GM04504 (cell line): ENCODE data around the gene LRRC52.

ENCODE experiments used
- DNase-seq: peaks from one replicate; pipeline ENCODE4 v3.0.0-alpha.2; 2012; ENCODE audit warnings: low read depth

The LRRC52 gene

DNA sequence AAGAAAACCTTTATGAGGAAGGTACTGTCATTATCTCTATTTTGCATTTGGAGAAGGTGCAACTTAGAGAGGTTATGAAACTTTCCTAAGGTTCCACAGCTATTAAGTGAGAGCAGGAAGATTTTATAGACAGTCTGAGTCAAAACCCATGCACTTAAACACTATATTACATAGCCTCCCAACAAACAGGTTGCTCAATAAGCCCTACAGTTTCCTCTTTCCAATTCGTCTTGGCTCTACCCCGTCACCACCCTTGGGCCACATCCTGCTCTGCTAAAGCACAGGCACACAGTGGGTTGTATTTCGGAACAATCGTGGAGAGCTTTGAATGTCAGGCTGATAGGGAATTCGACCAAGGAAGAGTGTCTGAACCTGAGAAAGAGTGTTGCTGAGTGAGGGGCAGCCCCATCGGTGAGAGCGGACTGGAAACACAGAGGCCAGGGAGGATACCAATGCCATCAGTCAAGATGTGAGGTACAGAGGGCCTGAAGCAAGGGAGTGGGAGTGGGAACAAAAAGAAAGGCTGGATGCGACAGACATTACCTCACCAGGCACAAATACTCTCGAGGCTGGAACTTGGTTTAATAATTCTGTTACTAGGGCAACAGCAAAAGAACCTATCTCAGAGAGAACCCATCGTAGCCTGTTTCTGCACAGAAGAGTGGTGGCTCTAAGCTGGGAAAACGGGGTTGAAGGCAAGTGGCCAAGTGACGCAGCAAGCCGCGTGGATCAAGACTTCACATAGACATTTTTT, 6.3 kb upstream of the LRRC52 start:
- no peak for DNase-seq

GRCh38 chr1:165539306-165539705, 4.5 kb upstream of the LRRC52 start:
- DNase-seq: no peak

DNA sequence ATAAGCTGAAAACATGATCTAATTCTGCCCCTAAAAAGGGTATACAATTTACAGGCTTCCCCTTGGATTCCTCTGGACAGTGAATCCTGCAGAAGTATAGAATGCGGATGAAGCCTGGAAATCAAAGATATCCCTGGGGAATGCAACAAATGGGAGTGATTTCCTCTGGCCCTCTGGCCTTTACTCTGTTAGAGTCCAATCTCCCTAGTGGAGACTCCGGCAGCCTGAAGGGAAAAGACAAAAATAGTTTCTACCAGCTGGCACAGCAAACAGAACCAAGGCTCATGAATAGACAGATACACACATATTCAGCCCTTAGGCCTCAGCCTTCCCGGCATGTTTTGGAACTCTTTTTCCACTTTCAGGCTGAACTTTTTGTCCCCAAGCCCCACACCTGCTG, 3.9 kb upstream of the LRRC52 start:
- DNase-seq: no peak

DNA sequence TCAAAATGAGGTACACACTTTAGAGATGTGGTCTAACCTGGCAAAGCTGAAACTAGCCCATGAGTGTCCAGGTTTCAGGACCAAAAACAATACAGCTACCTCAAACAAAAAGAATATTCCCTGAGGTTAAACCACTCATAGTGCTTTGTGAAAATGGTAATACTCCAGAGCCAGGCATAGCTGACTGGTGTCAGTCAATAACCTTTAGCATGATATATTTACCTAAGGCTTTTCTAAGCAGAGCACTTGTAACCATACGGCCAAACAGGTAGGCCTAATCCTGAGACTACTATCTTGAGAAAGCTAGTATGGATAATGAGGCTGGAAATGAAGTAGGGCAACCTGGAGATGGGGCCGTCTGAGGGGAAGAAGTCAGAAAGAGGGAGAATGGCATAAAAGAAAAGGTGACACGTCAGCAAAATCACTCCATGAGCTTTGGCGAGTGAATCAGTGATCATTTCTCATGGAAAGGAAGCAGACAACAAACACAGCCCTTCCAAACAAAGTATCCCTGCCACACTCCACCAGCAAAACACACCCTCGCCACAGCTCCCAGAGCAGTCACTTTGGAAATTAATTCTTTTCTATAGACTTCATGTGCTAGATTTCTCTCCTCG, 1.7 kb upstream of the LRRC52 start:
- DNase-seq: no peak

DNA sequence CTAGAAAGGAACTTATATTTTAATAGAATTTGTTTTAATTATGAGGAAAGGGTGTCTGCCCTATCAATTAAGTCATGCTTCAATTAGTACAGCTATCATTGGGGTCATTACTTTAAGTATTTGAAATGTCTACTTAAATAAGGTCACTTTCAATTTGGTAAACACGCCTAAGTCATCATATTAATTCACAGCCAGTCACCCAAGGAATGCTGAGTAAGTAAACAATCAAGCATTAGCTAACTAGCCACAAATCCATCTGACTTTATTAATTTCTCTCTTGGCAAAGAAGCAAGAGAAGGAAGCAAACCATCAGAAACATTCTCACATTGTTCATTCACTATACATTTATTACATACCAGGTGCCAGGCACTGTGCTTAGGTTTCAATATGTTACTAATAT, 1.2 kb upstream of the LRRC52 start:
- no peak for DNase-seq

DNA sequence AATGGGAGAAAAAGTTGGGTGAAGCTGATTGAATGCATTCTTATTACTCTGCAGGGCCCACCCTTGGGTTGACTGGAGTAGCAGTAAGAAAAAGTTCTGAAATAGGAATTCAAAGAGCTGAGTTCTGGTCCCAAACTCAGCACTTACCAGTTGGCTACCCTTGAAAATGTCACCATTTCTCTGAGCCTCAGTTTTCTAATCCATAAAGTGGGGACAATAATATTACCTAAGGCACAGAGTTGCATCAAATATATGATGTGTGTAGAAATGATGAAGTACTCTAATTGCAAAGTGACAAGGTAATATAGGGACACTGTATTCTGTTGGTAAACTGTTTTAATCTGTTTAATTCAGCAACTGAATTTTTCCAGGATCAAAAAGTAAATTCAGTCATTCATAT, 1.2 kb downstream of the LRRC52 start:
- no peak for DNase-seq

- no peak for DNase-seq
Measured at GRCh38 chr1:165545974-165546373, 2.2 kb downstream of the LRRC52 start.

GRCh38 chr1:165549973-165550372, 6.2 kb downstream of the LRRC52 start:
- no peak for DNase-seq

DNA sequence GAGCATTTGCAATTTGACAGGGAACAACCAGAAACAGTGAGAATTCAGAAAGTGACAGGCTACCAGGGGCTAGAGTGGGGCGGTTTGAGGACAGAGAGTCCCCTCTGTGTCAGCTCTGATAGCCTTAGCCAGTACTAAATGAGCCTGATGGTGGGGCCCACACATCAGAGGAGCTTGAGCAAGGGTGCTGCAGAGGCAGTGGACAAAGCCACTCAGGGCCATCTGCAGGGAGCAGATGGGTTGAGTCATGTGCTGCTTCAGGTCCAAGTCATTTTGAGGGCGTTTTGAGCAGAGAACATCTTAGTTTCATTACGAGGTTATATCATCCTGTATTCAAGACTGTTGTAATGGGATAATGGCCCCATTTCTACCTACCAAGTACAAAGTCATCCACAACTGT, 7.7 kb downstream of the LRRC52 start:
- no peak for DNase-seq

GRCh38 chr1:165560883-165561656, 17.3 kb downstream of the LRRC52 start:
- no peak for DNase-seq

GRCh38 chr1:165562571-165562970, 18.8 kb downstream of the LRRC52 start:
- DNase-seq: no peak

- DNase-seq: no peak
Measured at GRCh38 chr1:165563551-165563950, 19.8 kb downstream of the LRRC52 start.

- no peak for DNase-seq
Measured at GRCh38 chr1:165564561-165564960, 20.8 kb downstream of the LRRC52 start.

- no peak for DNase-seq
Measured at GRCh38 chr1:165565751-165566490, 22.1 kb downstream of the LRRC52 start.

- DNase-seq: no peak
Measured at GRCh38 chr1:165570078-165570477, 26.3 kb downstream of the LRRC52 start.

DNA sequence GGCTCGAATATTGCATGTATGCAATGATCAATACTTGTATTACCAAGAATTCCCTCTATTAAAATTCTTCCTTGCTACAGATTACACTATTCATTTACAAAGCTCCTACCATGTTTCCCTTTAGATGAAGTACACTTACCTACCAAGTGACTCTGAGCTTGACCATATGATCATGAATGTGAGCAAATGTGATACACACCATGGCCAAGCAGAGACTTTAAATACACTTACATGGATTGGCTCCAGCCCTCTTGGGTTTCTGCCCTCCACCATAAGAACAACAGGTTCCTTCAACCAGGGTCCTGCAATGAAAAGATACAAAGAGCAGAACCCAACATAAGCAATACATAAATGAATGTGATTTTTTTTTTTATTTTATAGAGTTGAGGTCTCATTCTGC, 30.0 kb downstream of the LRRC52 start:
- no peak for DNase-seq

GRCh38 chr1:165574295-165574694, 30.5 kb downstream of the LRRC52 start:
- DNase-seq: no peak

- DNase-seq: no peak
Measured at GRCh38 chr1:165575468-165576099, 31.8 kb downstream of the LRRC52 start.

GRCh38 chr1:165576536-165576935, 32.7 kb downstream of the LRRC52 start:
- DNase-seq: no peak

DNA sequence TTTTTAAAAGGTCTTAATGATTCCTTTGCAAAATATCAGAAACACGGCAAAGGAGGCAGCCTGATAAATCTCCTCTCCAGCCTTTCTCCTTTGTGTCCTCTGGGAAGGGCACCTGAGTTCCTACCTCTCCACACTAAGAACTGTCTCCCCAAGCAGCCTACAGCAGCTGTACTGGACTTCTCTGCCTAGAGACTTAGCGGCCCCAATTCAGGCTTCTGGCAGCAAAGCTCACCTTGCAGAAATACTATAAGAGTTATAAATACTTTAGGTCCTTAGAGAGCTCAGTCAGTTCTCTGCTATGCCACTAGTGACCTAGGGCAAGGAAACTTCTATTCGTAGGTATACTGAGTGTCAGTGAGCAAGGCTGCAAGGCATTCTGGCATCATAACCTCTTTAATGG, 33.9 kb downstream of the LRRC52 start:
- no peak for DNase-seq

DNA sequence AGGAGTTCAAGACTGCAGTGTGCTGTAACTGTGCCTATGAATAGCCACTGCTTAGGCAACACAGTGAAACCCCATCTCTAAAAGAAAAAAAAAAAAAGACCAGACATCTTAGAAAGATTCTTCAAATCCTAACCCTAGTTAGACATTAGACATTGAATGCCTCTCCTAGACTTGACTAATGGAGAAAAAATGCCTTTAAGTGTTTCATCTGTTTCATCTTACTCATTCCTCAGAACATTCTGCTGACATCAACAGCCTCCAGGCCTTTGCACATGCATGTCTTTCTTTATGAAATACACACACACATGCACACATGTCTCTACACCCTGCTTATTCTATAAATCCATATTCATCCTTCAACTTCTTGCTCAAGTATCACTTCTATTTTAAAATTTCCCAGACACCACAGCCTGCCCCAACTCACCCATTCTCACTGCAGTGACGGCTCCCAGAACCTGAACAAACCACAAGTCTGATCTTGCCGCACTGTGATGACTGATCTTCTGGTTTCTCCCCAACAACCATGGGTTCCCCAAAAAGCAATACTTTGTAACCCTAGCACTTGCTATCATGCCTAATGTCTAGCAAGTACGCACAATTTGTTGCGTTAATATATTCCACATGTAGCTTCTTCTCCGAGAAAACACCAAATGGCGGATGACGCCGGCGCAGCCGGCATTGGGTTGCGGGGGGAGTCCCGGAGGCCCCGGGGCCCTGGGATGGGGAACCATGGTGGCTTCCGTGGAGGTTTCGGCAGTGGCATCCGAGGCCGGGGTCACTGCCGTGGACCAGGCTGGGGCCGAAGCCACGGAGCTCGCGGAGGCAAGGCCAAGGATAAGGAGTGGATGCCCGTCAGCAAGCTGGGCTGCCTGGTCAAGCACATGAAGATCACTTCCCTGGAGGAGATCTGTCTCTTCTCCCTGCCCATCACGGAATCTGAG, 37.4 kb downstream of the LRRC52 start:
- no peak for DNase-seq
